HepG2 (cell line): ENCODE data around the gene ECE2. TPM values are rescaled to one million over a fixed set of nuclear protein-coding genes. Genes with fewer than 3 reads are reported as not detected.
A peak's percentile ranks its signal among the peaks of the same experiment; 100 is the strongest.

Source experiments
- ATAC-seq: fragments of 200-7000 bp; cut with Tn5 transposase; 3 replicates; pipeline ENCODE4 v1.9.1; 2020; ENCODE audit warnings: mild to moderate bottlenecking, moderate library complexity
- BruUV-seq: library from RNA; stranded (reverse); fragments of 400-500 nt; replicated peaks from 2 replicates; lab custom pipeline; 2021; lab: Mats Ljungman, UMichigan
- CTCF ChIA-PET: fragments of 300-600 bp; formaldehyde crosslinking; extraction: SDS; loops from one replicate; lab custom pipeline; 2021; ENCODE audit warnings: low total read pairs, inconsistent platforms, low intra/inter-chr PET ratio; lab: Yijun Ruan, JAX
- POLR2A ChIA-PET: fragments of 350-600 bp; sonication (Branson Sonifier 250); formaldehyde crosslinking; loops from one replicate; lab custom pipeline; 2020; ENCODE audit warnings: antibody characterized with exemption, inconsistent platforms; lab: Yijun Ruan, JAX
- DNase-seq: peaks from one replicate; pipeline ENCODE4 v3.0.0-alpha.2; 2015; ENCODE audit warnings: low spot score
- FAIRE-seq: peaks from 3 replicates; lab custom pipeline; 2011; peaks lifted over from hg19 to GRCh38; lab: Jason Lieb, UNC
- H2AFZ ChIP-seq: one replicate; pipeline ENCODE4 v1.6.1; 2011; ENCODE audit warnings: low read length, inconsistent platforms
- H3K27ac ChIP-seq: fragments of 300-600 bp; 3 replicates; pipeline ENCODE4 v1.8.0; 2011; ENCODE audit warnings: mixed run types, mild to moderate bottlenecking, mixed read lengths, low read length, inconsistent platforms; ENCODE audit not compliant: insufficient read depth; ENCODE audit errors: extremely low read length
- H3K27me3 ChIP-seq, 2 experiments: fragments of 200-600 bp in 1 of 2; 2 replicates in 1 of 2; 3 replicates in 1 of 2; pipeline versions ENCODE4 v1.6.0 to v1.8.0; 2011; ENCODE audit warnings: low read length in 2 of 2, mild to moderate bottlenecking in 2 of 2, moderate library complexity in 2 of 2, inconsistent platforms in 1 of 2; ENCODE audit not compliant: insufficient read depth in 2 of 2, control insufficient read depth in 1 of 2
- H3K36me3 ChIP-seq, 2 experiments: fragments of 200-600 bp in 1 of 2; replicated peaks in 1 of 2; 2 replicates in 1 of 2; 3 replicates in 1 of 2; pipeline versions ENCODE4 v1.5.1 to v1.8.0; 2011; ENCODE audit warnings: low read length in 2 of 2, inconsistent platforms in 1 of 2; ENCODE audit not compliant: insufficient read depth in 2 of 2, control insufficient read depth in 1 of 2
- H3K4me1 ChIP-seq: 2 replicates; pipeline ENCODE4 v1.5.1; 2012; ENCODE audit warnings: low read length, inconsistent platforms; ENCODE audit not compliant: insufficient read depth
- H3K4me2 ChIP-seq: 2 replicates; pipeline ENCODE4 v1.6.0; 2011; ENCODE audit warnings: low read depth, low read length, inconsistent platforms
- H3K4me3 ChIP-seq, 3 experiments: fragments of 200-600 bp in 1 of 3; sonication (generic), shearing (Covaris generic) in 1 of 3; replicated peaks in 1 of 3; 2 replicates each; pipeline ENCODE4 v1.5.1; 2011 to 2016; ENCODE audit warnings: low read length in 3 of 3, inconsistent platforms in 2 of 3, low read depth in 2 of 3, mild to moderate bottlenecking in 2 of 3, control low read depth in 1 of 3, mixed read lengths in 1 of 3; ENCODE audit not compliant: insufficient read depth in 1 of 3
- H3K79me2 ChIP-seq: one replicate; pipeline ENCODE4 v1.6.1; 2011; ENCODE audit warnings: low read length, inconsistent platforms; ENCODE audit not compliant: insufficient read depth
- H3K9ac ChIP-seq: 2 replicates; pipeline ENCODE4 v1.6.0; 2011; ENCODE audit warnings: mild to moderate bottlenecking, low read depth, low read length, inconsistent platforms; ENCODE audit not compliant: insufficient read depth
- H3K9me3 ChIP-seq: 2 replicates; pipeline ENCODE4 v1.5.1; 2012; ENCODE audit warnings: mild to moderate bottlenecking, low read length
- H4K20me1 ChIP-seq: 2 replicates; pipeline ENCODE4 v1.6.0; 2011; ENCODE audit warnings: inconsistent platforms, mild to moderate bottlenecking, low read length, moderate library complexity; ENCODE audit not compliant: insufficient read depth
- ATAD3A ChIP-seq: sonication (generic); formaldehyde crosslinking; IDR thresholded peaks from 2 replicates; pipeline ENCODE4 v1.4.0; 2020; ENCODE audit warnings: missing genetic modification reagents
- IRF2 ChIP-seq: IDR thresholded peaks from 2 replicates; pipeline ENCODE4 v1.6.1; 2018; ENCODE audit warnings: missing genetic modification reagents, missing compliant biosample characterization
- NFE2L2 ChIP-seq: fragments of 150-350 bp; IDR thresholded peaks from 2 replicates; pipeline ENCODE4 v1.6.1; 2014; ENCODE audit warnings: low read length
- REL ChIP-seq: sonication (generic); formaldehyde crosslinking; conservative IDR thresholded peaks from 2 replicates; pipeline ENCODE4 v1.8.0; 2022; ENCODE audit warnings: mild to moderate bottlenecking, missing genetic modification reagents, moderate library complexity
- STAG1 ChIP-seq: sonication (generic); formaldehyde crosslinking; IDR thresholded peaks from 2 replicates; pipeline ENCODE4 v1.4.0; 2020; ENCODE audit warnings: missing genetic modification reagents
- ZNF432 ChIP-seq: sonication (generic); formaldehyde crosslinking; IDR thresholded peaks from 2 replicates; pipeline ENCODE4 v1.5.0; 2020; ENCODE audit warnings: missing genetic modification reagents, mild to moderate bottlenecking, borderline replicate concordance
- ZNF564 ChIP-seq: sonication (generic); formaldehyde crosslinking; IDR thresholded peaks from 2 replicates; pipeline ENCODE4 v1.8.1; 2023; ENCODE audit warnings: mild to moderate bottlenecking, missing genetic modification reagents
- WGBS: methylation state at CpG from one replicate; pipeline ENCODE4 v1.1.6; 2017; ENCODE audit warnings: low lambda C conversion rate; 5-methylcytosine and 5-hydroxymethylcytosine counted together
- in situ Hi-C: cut with HindIII; loops from 2 replicates; pipeline ENCODE4 v1.10.0; 2017; ENCODE audit warnings: low pct_unique_long_range_greater_than_20kb; ENCODE audit not compliant: extremely low pct_ligation_motif_present
- intact Hi-C: fragments of 100-400 bp; cut with micrococcal nuclease; formaldehyde crosslinking; loops from one replicate; pipeline ENCODE4 v1.10.0; 2022; ENCODE audit not compliant: unreplicated experiment
- polyA plus RNA-seq, 8 experiments: library from polyadenylated mRNA; depleted of rRNA in 3 of 8; stranded (reverse) in 7 of 8; unstranded in 1 of 8; fragments of >200 nt; fragmentation: Illumina TruSeq in 4 of 8; extraction: Trizol in 4 of 8; gene quantifications; 2 replicates each; pipeline versions ENCODE4 v1.2.1 to v1.2.3, GENCODE V29; 2011 to 2016; ENCODE audit warnings: low read depth in 4 of 8, missing spikeins in 1 of 8, mixed read lengths in 1 of 8; ENCODE audit not compliant: insufficient read depth in 1 of 8
- total RNA-seq, 5 experiments: library from RNA; depleted of rRNA; stranded (reverse); fragments of >200 nt; fragmentation: Illumina TruSeq; extraction: Trizol; gene quantifications; 2 replicates each; pipeline ENCODE4 v1.2.3, GENCODE V29; 2016; ENCODE audit warnings: low read depth in 1 of 5
- TF ChIP-seq, protein P1 (sequence below): sonication (generic); formaldehyde crosslinking; IDR thresholded peaks from 2 replicates; pipeline ENCODE4 v1.4.0; 2020; ENCODE audit warnings: missing genetic modification reagents
- TF ChIP-seq, protein P2 (sequence below): sonication (generic); formaldehyde crosslinking; IDR thresholded peaks from 2 replicates; pipeline ENCODE4 v1.8.0; 2022; ENCODE audit warnings: missing genetic modification reagents, mild to moderate bottlenecking, moderate library complexity, borderline replicate concordance

ECE2 gene
- total and polyA plus RNA-seq, 2 of the 13 experiments (the other 11 are each of a cell fraction or from before 2014, with no cell fraction given) = not detected

DNA sequence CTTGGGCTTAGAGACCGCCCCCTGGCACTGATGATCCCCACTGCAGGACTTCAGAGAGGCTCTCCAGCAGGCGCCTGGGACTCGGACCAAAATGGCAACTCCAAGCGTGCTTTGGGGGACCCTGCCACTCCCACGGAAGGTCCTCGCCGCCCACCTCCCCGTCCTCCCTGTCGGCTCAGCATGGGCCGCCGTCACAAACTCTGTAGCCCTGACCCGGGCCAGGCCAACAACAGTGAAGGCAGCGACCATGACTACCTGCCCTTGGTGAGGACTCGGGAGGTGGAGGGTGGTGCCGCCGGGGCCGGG, 34.7 kb upstream of the ECE2 start:
- Histone ChIP-seq H4K20me1 (peaks cover 4% of the 10 kb centered on the region), H3K9me3 (no peaks in the 10 kb centered on the region), H3K9ac (no peak overlapping the region), H2AFZ (no peak overlapping the region), H3K4me1 (peaks cover 24% of the 10 kb centered on the region), H3K36me3 (peaks cover 16 to 31% of the 10 kb centered on the region in 2 experiments), H3K27ac (no peak overlapping the region), H3K4me3 (peak overlapping the region in 1 of 3 experiments; percentile 2; a peak in 1 of 6 replicates), H3K79me2 (no peaks in the 10 kb centered on the region), H3K27me3 (peaks cover 2 to 28% of the 10 kb centered on the region in 2 experiments; a peak in 4 of 5 replicates), H3K4me2 (peak overlapping the region; percentile 48)
- DNase-seq = no peak
- ATAC-seq = peak; percentile 10
- ChIA-PET POLR2A (interaction anchor here (1.0 to 1.4 kb wide), 5 partner anchors 11 to 356 kb away, joined by 3 to 8 read pairs (median 4); partner anchors contain the start of genes PARL and VWA5B2), CTCF (interaction anchor here (1.5 to 1.6 kb wide), 2 partner anchors 12 to 14 kb away, joined by 8 to 13 read pairs; partner anchors contain the start of gene VWA5B2)
- intact Hi-C loops (loop anchor here (5.0 to 10.0 kb wide), 2 partner anchors 226 to 344 kb away; partner anchors contain the start of gene ABCC5), in situ Hi-C loops (no loop called here)
- no peak for FAIRE-seq
- 0% methylated on average over 1 of the region's 17 CpGs for WGBS
- BruUV-seq = no TSS peak
- TF ChIP-seq IRF2 (CRISPR knock-in tag) (no peak), REL (0 out of 2 replicates have a peak, but pooled peaks have one; percentile 10), STAG1 (CRISPR knock-in tag) (no peak)

DNA sequence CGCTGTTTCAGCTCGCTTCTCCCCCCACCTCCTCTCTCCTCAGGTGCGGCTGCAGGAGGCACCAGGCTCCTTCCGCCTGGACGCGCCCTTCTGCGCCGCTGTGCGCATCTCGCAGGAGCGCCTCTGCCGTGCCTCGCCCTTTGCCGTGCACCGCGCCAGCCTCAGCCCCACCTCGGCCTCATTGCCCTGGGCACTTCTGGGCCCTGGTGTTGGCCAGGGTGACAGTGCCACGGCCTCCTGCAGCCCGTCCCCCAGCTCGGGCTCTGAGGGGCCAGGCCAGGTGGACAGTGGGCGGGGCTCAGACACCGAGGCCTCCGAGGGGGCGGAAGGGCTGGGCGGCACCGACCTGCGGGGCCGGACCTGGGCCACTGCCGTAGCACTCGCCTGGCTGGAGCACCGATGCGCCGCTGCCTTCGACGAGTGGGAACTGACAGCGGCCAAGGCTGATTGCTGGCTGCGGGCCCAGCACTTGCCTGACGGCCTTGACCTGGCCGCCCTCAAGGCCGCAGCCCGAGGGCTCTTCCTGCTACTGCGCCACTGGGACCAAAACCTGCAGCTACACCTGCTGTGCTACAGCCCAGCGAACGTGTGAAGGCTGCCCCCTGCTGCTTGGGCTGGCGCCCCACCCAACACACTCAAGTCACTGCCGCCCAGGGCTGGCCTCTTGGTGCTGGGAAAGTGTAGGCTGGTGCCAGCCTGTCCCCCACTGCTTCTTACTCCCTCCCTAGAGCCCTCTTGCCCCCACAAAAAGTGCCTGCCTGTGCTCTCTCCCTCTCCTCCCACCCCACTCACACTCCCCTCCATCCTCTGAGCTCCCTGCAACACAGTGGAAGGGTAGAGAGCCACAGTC, 34.1 kb upstream of the ECE2 start:
- no peaks in the 10 kb centered on the region for H3K9me3 ChIP-seq
- peaks cover 16 to 32% of the 10 kb centered on the region in 2 experiments for H3K36me3 ChIP-seq
- WGBS = 72% methylated on average over 20 of the region's 46 CpGs
- no peak overlapping the region for H3K9ac ChIP-seq
- POLR2A ChIA-PET = interaction anchor here (0.7 to 1.4 kb wide), 12 partner anchors 9 to 357 kb away, joined by 3 to 8 read pairs (median 4); partner anchors contain the start of genes EIF2B5, PARL and VWA5B2
- DNase-seq (peak; percentile 86), FAIRE-seq (peak; percentile 79), ATAC-seq (peak; percentile 92)
- in situ Hi-C loops (no loop called here), intact Hi-C loops (loop anchor here (1.0 to 10.0 kb wide), 3 partner anchors 96 to 344 kb away; partner anchors contain the start of gene ABCC5)
- H2AFZ ChIP-seq = no peak overlapping the region
- peaks cover 25% of the 10 kb centered on the region for H3K4me1 ChIP-seq
- H3K27me3 ChIP-seq = peaks cover 0 to 22% of the 10 kb centered on the region in 2 experiments; a peak in 3 of 5 replicates
- H3K79me2 ChIP-seq = no peaks in the 10 kb centered on the region
- no TSS peak for BruUV-seq
- H4K20me1 ChIP-seq = peaks cover 4% of the 10 kb centered on the region
- CTCF ChIA-PET = interaction anchor here (1.1 to 1.6 kb wide), 3 partner anchors 12 to 202 kb away, joined by 4 to 13 read pairs (median 8); partner anchors contain the start of gene VWA5B2
- peak overlapping the region; percentile 24 for H3K27ac ChIP-seq
- peak overlapping the region in 1 of 3 experiments; percentile 2; a peak in 1 of 6 replicates for H3K4me3 ChIP-seq
- peak overlapping the region; percentile 48 for H3K4me2 ChIP-seq
- TF ChIP-seq, protein P1, sequence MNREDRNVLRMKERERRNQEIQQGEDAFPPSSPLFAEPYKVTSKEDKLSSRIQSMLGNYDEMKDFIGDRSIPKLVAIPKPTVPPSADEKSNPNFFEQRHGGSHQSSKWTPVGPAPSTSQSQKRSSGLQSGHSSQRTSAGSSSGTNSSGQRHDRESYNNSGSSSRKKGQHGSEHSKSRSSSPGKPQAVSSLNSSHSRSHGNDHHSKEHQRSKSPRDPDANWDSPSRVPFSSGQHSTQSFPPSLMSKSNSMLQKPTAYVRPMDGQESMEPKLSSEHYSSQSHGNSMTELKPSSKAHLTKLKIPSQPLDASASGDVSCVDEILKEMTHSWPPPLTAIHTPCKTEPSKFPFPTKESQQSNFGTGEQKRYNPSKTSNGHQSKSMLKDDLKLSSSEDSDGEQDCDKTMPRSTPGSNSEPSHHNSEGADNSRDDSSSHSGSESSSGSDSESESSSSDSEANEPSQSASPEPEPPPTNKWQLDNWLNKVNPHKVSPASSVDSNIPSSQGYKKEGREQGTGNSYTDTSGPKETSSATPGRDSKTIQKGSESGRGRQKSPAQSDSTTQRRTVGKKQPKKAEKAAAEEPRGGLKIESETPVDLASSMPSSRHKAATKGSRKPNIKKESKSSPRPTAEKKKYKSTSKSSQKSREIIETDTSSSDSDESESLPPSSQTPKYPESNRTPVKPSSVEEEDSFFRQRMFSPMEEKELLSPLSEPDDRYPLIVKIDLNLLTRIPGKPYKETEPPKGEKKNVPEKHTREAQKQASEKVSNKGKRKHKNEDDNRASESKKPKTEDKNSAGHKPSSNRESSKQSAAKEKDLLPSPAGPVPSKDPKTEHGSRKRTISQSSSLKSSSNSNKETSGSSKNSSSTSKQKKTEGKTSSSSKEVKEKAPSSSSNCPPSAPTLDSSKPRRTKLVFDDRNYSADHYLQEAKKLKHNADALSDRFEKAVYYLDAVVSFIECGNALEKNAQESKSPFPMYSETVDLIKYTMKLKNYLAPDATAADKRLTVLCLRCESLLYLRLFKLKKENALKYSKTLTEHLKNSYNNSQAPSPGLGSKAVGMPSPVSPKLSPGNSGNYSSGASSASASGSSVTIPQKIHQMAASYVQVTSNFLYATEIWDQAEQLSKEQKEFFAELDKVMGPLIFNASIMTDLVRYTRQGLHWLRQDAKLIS (CRISPR knock-in tag) = no peak
- no peak for TF ChIP-seq ZNF432 (CRISPR knock-in tag)
- peak; percentile 92 for TF ChIP-seq ZNF564 (CRISPR knock-in tag)
- TF ChIP-seq ATAD3A = no peak
- TF ChIP-seq, protein P2, sequence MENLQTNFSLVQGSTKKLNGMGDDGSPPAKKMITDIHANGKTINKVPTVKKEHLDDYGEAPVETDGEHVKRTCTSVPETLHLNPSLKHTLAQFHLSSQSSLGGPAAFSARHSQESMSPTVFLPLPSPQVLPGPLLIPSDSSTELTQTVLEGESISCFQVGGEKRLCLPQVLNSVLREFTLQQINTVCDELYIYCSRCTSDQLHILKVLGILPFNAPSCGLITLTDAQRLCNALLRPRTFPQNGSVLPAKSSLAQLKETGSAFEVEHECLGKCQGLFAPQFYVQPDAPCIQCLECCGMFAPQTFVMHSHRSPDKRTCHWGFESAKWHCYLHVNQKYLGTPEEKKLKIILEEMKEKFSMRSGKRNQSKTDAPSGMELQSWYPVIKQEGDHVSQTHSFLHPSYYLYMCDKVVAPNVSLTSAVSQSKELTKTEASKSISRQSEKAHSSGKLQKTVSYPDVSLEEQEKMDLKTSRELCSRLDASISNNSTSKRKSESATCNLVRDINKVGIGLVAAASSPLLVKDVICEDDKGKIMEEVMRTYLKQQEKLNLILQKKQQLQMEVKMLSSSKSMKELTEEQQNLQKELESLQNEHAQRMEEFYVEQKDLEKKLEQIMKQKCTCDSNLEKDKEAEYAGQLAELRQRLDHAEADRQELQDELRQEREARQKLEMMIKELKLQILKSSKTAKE (CRISPR knock-in tag) = peak; percentile 88
- no peak for TF ChIP-seq NFE2L2
